GM23248 (cell line): Measurements from ENCODE around the gene MEGF9.

ENCODE experiments used
- EZH2 ChIP-seq: fragments of 200-600 bp; sonication (generic); IDR thresholded peaks from 2 replicates; pipeline ENCODE4 v1.6.1; 2018; ENCODE audit warnings: antibody characterized with exemption, mild to moderate bottlenecking; ENCODE audit not compliant: insufficient read depth, poor library complexity, severe bottlenecking
- EZH2phosphoT487 ChIP-seq: fragments of 200-600 bp; sonication (generic); IDR thresholded peaks from 2 replicates; pipeline ENCODE4 v1.6.1; 2018; ENCODE audit warnings: antibody characterized with exemption, moderate library complexity, mild to moderate bottlenecking, low read depth; ENCODE audit not compliant: insufficient read depth

- TF ChIP-seq EZH2phosphoT487, result no peak
- TF ChIP-seq EZH2, result no peak
These were observed 41.7 kb upstream of the MEGF9 start for GRCh38 chr9:120755810-120756434.
